Skin epidermis (tissue), 12 donors: ENCODE measurements around the gene MYBPH.
A peak's percentile ranks its signal among the peaks of the same experiment; 100 is the strongest.

ENCODE experiments used
- H3K27ac ChIP-seq, 21 experiments: fragments of 200-600 bp; sonication (generic) in 11 of 21; one replicate each; pipeline ENCODE4 v1.5.0; 2020; ENCODE audit warnings: mild to moderate bottlenecking in 3 of 21, inconsistent platforms in 2 of 21, moderate library complexity in 2 of 21
- H3K4me3 ChIP-seq, 7 experiments: fragments of 200-600 bp; sonication (generic) in 2 of 7; one replicate each; pipeline ENCODE4 v1.5.0; 2020; ENCODE audit warnings: inconsistent platforms in 2 of 7, mild to moderate bottlenecking in 2 of 7, moderate library complexity in 1 of 7

Gene MYBPH

DNA sequence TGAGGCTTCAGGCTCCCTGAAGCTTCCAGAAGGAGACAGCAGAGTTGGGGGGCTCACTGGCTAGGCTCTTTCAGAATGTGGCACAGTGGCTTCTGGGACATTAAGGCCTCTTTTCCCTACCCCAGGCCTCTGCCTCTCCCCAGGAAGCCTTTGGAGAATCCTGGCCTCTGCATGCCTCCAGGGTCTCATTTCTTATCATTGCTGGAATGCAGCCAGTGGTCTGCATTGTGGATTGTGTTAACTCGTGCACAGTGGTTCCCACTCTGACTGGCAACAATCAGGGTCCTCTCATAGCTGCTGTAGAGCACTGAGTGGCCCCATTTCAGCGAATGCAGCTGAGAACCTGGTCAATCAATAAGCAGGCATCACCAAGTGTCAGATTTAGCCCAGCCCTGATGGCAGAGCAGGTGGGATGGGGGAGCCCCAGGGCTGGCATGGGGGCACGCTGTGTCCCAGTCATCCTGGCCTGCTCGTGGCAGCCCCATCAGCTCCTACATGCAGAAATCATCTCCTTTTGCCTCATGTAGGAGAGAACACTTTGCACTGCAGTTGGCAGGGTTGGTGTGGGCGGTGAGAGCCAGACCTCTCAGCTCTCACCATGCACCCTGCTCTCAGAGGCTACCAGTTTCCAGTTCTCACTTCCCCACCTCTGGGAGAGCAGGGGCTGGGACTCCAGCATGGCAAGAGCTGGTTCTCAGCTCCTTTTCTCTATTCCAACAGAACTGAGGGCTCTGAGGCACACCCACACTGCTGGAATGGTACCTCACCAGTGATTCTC, 34.7 kb downstream of the MYBPH start:
- H3K4me3 ChIP-seq: no peak overlapping the region
- H3K27ac ChIP-seq: no peak overlapping the region

DNA sequence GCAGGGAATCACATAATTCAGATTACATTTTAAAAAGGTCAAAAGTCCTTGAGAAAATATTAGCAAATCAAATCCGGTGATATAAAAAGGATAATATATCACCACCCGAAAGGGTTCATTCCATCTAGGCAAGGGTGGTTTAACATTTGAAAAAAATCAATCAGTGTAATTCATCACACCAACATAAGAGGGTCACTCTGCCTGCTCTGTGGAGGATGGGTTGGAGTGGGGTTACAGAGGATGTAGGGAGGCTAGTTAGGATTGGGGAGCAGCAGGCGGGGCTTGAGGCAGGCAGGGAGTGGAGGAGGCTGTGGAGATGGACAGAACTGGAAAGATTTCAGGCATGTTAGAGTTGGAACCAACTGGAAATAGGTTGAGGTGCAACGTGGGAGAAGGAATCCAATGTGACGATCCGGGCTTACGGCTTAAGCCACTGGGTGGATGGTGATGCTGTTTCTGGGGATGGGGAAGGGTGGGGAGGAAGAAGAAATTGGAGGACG, 35.6 kb downstream of the MYBPH start:
- Histone ChIP-seq H3K4me3 (no peak overlapping the region), H3K27ac (no peak overlapping the region)

DNA sequence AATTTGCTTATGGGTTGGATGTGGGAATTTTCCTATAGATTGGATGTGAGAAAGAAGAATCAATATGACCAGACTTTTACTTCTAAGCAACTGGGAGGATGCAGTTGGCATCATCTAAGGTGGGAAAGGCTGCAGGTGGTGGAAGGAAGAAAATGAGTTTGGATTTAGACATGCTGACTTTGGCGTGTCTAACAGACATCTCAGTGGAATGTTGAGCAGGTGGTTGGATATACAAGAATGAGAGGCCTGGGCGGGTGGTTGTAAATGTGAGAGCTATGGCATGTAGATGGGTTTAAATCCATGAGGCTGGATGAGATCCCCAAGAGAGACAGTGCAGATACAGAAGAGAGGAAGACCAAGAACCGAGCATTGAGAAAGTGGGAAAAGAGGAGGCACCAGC, 37.6 kb downstream of the MYBPH start:
- no peak overlapping the region for H3K27ac ChIP-seq
- H3K4me3 ChIP-seq: no peak overlapping the region

DNA sequence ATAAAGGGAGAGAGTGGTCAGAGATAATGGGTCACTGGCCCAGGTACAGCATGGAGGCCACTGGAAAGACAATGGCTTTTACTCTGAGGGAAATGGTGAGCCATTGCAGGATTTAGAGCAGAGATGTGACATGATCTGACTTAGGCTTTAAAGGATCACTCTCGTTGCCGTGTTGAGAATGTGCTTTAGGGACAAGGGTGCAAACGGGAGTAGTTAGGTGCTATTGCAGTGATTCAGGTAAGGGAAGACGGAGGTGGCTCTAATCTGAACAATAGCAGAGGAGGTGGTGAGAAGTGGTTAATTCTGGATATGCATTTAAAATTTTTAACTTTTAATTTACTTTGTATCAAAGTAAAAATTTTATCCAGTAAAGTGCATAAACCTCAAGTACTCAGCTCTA, 38.3 kb downstream of the MYBPH start:
- H3K4me3 ChIP-seq: no peak overlapping the region
- no peak overlapping the region for H3K27ac ChIP-seq

DNA sequence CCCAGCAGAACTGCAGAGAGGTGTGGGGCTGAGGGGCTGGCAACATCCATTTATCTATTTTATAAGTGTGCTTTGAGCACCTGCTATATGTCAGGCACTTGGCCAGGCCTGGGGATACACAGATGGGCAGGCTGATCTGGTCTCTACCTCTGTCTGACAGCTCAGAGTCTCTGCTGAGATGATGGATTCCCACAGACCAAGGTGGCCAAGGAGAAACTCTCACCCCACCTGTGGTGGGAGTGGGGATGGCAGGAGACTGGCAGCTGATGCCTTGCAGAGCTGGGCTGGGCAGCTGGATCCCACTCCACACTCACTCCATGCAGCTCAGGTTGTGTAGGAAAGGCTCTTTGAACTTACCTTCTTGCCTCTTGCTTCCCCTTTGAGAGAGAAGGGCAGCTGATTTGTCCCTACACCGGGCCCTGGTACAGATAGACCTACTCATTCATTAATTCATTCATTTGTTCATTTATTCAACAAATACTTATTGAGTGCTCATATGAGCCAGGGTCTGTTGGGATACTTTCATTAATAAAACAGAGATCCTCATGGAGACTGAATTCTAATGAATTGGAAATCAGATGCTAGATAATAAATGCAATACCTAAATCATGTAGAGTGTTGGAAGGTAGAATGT, 39.1 kb downstream of the MYBPH start:
- H3K4me3 ChIP-seq: no peak overlapping the region
- no peak overlapping the region for H3K27ac ChIP-seq

DNA sequence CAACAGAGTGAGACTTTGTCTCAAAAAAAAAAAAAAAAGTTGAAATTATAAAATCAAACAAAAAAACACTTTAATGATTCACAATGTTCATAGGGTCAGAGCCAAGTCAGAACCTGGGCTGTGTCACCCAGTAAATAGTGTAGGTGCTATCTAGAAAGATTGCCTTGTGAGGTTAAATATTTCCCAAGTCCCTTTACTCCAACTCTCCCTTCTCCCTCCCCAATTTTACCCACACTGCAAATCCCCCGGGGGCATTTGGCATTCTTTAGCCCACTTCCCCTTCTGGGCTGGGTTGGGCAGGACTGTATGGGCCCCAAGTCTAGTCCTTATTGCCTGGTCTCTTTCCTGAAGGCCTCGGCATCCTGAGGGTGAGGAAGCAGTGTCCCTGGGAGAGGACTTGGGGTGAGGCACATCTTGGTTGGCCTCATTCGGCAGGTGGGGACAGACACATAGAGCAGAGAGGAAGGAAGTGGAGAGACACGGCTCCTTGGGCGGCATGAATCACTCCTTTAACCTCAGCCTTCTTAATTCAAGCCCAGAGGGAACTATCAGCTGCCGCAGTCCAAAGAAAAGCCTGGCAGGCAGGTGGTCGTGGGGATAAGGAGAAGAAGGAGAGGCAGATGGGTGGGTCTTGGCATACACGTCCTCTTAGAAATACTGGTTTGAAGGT, 39.9 kb downstream of the MYBPH start:
- Histone ChIP-seq H3K27ac (no peak overlapping the region), H3K4me3 (no peak overlapping the region)

DNA sequence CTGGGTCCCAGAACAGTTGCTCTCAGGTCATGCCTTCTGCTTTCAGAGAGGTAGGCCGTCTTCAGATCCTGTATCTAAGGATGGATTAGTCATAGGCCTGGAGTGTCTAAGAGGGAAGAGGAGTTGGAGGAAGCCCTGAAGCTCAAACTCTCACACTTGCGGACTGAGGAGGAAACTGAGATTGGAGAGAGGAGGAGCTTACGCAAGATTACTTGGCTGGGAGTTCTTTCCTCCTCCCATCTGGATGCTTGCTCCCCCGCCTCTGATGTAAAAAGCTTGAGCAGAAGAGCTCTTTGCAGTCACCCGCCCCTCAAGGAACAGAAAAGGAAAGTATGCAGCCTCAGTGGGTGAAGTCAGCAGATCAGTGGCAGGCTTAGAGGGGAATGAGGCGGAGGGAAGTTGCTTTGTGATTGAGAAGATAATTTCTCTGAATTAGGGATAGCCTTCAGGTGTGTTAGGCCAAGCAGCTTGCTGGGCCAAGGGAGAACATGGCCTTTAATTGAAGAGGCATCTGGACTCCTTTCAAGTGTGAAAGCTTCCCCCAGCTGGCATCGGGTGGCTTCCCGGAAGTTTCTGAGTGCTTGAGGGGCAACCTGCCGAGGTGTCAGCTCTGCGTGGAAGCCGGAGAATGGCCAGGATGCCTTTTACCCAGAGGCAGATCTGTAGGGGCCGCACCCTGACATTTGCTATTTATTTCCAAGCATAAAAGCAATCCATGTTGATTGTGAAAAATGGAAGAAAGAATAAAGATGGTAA, 41.5 kb downstream of the MYBPH start:
- Histone ChIP-seq H3K4me3 (no peak overlapping the region), H3K27ac (no peak overlapping the region)

DNA sequence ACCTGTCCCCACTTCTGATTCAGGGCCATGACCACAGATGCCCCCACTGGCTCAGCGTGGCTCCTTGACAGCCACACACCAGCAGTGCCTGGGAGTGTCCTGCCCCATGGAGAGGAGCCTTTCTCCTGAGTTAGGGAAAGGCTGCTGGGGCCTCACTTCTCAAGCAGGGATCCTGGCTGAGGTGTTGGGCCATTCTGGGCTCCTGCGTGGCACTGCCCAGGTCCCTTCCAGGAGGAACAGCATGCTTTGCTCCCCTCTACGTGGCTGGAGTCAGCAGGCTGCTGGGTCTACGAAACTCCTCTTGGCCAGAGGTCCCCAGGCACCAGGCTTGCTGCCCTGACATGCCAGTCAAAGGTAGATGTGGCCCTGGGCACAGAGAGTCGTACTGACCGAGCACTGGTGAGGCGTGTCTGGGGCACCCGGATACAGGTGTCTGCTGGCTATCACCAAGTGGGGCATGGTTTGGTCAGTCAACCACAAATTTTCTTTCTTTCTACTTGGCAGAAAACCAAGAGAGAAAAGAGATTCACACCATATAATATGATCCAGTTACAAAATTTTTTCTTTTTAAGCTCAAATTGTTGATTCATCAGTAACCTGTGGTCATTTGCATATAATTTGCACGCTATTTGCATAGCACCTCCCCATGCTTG, 44.0 kb downstream of the MYBPH start:
- Histone ChIP-seq H3K27ac (no peak overlapping the region), H3K4me3 (no peak overlapping the region)

DNA sequence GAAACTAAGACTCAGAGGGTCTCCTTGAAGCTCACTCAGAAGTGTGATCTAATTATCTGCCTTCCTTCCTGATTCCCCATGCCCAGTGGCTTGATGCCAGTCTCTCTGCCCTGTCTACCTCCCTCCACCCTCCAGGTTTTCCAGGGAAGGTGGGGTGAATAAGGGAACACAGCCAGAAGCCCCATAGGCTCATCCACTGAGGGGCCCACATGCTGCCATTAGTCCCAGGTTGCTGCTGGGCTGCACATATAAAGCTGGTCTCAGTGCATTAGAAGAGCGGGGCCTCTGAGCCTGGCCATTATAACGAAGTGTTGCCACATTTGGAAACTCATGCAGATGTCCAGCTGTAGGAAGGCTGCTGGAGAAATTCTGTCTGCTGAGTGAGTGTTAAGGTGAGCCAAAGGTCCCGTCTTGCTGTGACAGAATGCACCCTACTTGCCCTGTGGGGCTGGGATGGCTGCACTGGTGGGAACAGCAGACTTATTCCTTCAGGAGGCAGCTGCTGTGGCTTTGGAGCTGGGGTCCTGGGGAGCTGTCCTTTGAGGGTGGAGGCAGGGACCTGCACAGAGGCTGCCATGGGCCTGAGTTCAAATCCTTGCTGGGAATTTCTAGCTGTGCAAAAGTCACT, 45.2 kb downstream of the MYBPH start:
- no peak overlapping the region for H3K27ac ChIP-seq
- H3K4me3 ChIP-seq: no peak overlapping the region

DNA sequence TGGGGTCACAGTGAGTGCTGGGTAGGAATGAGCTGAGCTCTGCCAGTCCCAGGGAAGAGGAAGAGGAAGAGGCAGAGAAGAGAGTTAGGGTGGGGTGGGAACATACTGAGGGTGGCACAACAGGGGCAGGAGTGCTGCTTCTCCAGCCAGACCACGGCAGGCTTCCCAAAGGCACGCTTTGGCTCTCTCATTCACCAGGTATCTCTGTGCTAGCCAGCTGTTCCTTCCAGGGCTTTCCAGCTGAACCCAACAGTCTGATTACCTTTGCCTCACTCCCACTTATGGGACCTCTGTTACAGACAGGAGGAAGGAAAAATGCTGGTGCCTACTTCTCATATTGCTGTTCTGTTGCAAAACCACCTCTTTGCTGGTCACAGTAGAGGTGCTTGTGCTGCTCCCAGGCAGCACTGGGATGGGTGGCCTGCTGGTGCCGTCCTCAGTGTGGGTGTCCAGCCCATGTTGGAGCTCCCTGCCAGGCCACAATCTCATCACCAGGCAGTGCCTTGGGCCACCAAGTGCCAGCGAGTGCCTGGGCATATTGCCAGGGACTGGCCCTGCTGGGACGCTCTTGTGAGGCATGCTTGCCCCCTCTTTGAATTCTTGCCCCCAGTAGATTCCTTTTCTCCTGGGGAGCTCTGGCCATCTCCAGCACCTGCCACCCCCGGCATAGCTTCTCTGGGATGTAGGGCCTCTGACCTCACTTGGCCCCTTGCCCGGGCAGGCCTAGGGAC, 46.0 kb downstream of the MYBPH start:
- Histone ChIP-seq H3K4me3 (no peak overlapping the region), H3K27ac (peak overlapping the region in 1 of 21 experiments; percentile 2)

DNA sequence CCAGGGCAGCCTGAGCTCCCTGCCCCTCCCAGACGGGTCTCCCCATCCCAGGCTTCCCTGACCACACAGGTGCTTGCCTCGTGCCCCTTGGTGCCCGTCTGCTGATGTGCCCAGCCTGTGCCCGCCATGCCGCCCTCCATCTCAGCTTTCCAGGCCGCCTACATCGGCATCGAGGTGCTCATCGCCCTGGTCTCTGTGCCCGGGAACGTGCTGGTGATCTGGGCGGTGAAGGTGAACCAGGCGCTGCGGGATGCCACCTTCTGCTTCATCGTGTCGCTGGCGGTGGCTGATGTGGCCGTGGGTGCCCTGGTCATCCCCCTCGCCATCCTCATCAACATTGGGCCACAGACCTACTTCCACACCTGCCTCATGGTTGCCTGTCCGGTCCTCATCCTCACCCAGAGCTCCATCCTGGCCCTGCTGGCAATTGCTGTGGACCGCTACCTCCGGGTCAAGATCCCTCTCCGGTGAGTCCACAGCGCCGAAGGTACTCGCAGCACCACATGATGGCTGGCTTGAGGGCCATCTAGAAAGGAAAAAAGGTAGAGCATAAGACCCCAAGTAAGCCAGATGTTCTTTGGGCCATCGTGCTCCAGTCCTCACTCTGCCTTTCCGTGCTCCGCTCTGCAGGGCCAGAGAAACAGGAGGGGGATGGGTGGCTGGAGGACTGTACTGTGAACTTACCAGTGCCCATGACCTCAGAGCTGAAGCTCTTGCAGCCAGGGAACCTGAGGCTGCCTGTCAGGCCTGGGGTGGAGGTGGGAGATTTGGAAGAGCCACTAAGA, 46.7 kb downstream of the MYBPH start:
- H3K4me3 ChIP-seq: peak overlapping the region in 2 of 7 experiments; percentile 27 to 32
- no peak overlapping the region for H3K27ac ChIP-seq

DNA sequence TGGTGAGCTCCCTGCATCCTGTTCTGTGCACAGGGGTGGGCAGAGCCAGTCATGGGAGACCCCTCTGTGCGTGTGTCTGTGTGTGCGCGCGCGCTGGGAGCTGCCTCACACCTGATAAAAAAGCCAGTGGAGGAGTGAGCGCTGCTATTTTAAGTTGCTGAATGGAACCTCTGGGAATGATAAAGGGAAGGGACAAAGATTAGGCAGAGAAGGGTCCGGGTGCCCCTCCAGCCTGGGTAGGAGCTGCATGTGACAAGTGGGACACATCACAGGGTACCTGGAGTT, 47.3 kb downstream of the MYBPH start:
- H3K4me3 ChIP-seq: peak overlapping the region in 5 of 7 experiments; percentile 8 to 32 (median 21)
- H3K27ac ChIP-seq: no peak overlapping the region

DNA sequence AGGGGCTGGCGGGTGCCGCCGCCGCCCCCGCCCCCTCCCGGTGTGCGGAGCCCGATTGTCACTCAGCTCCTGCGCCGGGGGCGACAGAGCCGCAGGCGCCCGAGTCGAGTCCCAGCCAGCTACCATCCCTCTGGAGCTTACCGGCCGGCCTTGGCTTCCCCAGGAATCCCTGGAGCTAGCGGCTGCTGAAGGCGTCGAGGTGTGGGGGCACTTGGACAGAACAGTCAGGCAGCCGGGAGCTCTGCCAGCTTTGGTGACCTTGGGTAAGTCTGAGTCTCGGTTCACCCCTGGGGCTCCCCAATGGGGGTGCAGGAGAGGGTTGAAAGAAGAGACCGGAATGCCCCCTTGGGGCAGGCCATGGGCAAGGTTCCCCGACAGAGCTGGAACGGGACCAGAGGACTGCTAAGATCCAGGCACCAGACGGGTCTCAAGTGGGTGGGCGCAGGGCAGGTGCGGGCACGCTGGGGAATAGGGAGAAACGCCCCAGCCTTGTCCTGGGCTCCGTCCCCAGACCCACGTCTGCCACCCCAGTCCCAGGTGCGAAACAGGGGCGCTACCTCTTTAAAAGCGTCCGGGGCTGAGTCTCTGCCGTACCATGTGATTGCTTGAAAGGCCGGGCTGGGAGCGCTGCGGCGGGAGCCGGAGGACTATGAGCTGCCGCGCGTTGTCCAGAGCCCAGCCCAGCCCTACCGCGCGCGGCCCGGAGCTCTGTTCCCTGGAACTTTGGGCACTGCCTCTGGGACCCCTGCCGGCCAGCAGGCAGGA, 47.8 kb downstream of the MYBPH start, which contains the start of gene ADORA1:
TSS of gene ADORA1 (plus strand) at position 61 of the 765 bp plus-strand sequence. CDS start 1,116 bp downstream, outside the sequence.
- Histone ChIP-seq H3K27ac (no peak within 1 kb of the TSS), H3K4me3 (peak within 1 kb of the TSS in 6 of 7 experiments; percentile 1 to 32 (median 16))

DNA sequence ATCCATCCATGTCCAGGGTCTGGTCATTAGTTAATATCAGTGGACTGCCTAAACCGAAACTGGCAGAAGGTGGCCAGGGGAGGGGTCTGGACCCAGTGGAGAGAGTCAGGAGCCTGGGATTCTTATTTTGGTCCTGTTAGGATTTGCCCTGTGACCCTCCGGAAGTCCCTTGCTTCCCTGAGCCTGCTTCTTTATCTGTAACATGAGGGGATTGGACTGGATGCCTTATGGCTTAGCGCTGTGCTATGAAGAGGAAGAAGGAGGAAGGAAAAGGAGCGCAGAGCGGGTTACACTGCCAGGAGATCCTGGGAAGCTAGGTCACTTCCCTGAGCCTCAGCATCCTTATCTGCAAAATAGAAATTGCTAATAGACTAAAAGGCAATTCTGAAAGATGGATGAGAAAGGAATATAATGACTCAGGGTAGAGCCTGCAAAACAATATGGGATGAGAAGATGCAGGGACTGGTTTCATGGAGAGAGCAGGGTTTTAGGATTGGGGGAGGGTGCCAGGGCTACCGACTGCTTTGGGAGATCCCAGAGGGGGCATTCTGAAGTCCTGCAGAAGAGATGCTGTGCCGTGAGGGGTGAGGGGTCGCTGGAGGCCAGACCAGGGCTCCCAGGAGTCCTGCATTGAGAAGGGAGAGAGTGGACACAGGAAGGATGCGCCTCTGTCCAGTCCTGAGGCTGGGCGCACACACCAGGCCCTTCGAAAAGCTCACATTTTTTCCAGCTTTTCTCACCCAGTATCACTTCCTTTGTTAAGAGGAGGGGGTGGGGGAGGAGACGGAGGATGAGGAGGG, 48.6 kb downstream of the MYBPH start:
- H3K27ac ChIP-seq: no peak overlapping the region
- H3K4me3 ChIP-seq: peak overlapping the region in 5 of 7 experiments; percentile 1 to 32 (median 21)

DNA sequence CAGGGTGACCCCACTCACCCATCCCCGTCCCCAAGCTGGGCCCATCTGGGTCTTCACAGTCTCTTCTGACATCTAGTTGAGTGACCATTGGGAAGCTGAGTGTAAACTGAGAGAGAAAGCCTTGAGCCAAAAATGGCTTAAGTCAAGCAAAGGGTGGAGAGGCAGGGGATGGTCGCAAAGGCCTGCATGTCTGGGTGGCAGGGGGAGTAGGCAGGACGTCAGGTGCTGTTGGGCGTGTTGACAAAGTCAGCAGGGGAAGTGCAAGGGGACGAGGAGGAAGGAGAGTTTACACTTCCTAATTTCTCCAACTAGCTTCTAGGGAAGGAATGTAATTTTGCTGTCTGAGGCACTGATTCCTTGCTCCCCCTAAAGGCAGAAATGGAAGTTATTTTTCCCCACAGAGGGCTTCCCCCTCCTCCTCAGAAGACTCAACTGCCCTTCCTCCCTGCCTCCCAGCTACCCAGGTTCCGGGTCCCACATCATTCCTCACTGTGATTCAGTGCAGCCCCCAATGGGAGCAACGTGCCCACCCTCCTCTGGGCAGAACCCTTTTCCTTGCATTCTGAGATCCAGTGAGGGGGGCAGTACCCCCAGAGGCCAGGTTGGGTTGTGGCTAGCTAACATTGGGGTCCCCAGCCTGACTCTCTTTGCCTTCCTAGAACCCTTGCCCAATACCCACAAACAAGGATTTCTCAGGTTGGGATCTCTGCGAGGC, 49.3 kb downstream of the MYBPH start:
- Histone ChIP-seq H3K27ac (no peak overlapping the region), H3K4me3 (no peak overlapping the region)
